Breast epithelium (tissue), 4 donors: Measurements from ENCODE around the gene KRT6B. TPM values are rescaled to one million over a fixed set of nuclear protein-coding genes. Genes with fewer than 3 reads are reported as not detected.
"Not testable (repeated sequence)": the region's sequence is repeated elsewhere in the genome, so short reads cannot be mapped to it uniquely, and the experiment has no call there.

Experiments used
- DNase-seq, 2 donors: peaks; one replicate each; pipeline ENCODE4 v3.0.0-alpha.2; 2019; ENCODE audit warnings: low spot score in 2 of 2
- H3K27ac ChIP-seq, 2 donors: fragments of 200-600 bp; sonication (generic) in 1 of 2; one replicate each; pipeline ENCODE4 v1.5.1; 2016 to 2019; ENCODE audit warnings: mild to moderate bottlenecking in 1 of 2
- H3K27me3 ChIP-seq, 2 donors: fragments of 200-600 bp; sonication (generic) in 1 of 2; one replicate each; pipeline versions ENCODE4 v1.5.1 to v1.6.0; 2017 to 2019; ENCODE audit warnings: control low read depth in 1 of 2, mild to moderate bottlenecking in 1 of 2
- H3K36me3 ChIP-seq: fragments of 200-600 bp; one replicate; pipeline ENCODE4 v1.5.1; 2019
- H3K4me1 ChIP-seq, 2 donors: fragments of 200-600 bp; sonication (generic); one replicate each; pipeline ENCODE4 v1.5.1; 2016 to 2019; ENCODE audit warnings: control low read depth in 1 of 2
- H3K4me3 ChIP-seq, 3 donors: fragments of 200-600 bp; sonication (generic); 1 replicate in 2 of 3; 2 replicates in 1 of 3; pipeline ENCODE4 v1.5.1; 2016 to 2019; ENCODE audit warnings: mild to moderate bottlenecking in 3 of 3, moderate library complexity in 2 of 3
- H3K9me3 ChIP-seq, 2 donors: fragments of 200-600 bp; sonication (generic) in 1 of 2; one replicate each; pipeline ENCODE4 v1.5.1; 2016 to 2019; ENCODE audit warnings: control low read depth in 1 of 2
- CTCF ChIP-seq, 3 donors: fragments of 450-650 bp; IDR thresholded peaks; one replicate each; pipeline ENCODE4 v1.5.1; 2016 to 2017; ENCODE audit warnings: antibody characterized with exemption in 3 of 3, mild to moderate bottlenecking in 3 of 3, moderate library complexity in 3 of 3
- POLR2A ChIP-seq: fragments of 450-650 bp; IDR thresholded peaks from one replicate; pipeline ENCODE4 v1.6.1; 2016; ENCODE audit warnings: antibody characterized with exemption, mild to moderate bottlenecking, moderate library complexity
- POLR2AphosphoS5 ChIP-seq, 3 donors: sonication (generic); formaldehyde crosslinking; IDR thresholded peaks; one replicate each; pipeline ENCODE4 v1.6.1; 2017; ENCODE audit warnings: antibody characterized with exemption in 3 of 3
- intact Hi-C: fragments of 100-400 bp; cut with DNase I; formaldehyde crosslinking; loops from one replicate; pipeline ENCODE4 v1.15.1; 2023; ENCODE audit warnings: low total_unique reads
- total RNA-seq, 3 donors: library from RNA; depleted of rRNA; stranded (reverse); fragments of >200 nt; gene quantifications; one replicate each; pipeline ENCODE4 v1.1.0, GENCODE V29; 2016

The KRT6B gene
- total RNA-seq, 3 donors from 2014 or later, result 42.0 to 69.2 TPM; not detected in 1

- H3K27ac ChIP-seq, result no peak overlapping the region
- H3K36me3 ChIP-seq, result no peaks in the 10 kb centered on the region
- peaks cover 0 to 5% of the 10 kb centered on the region in 2 donors for H3K27me3 ChIP-seq
- no peaks in the 10 kb centered on the region for H3K9me3 ChIP-seq
- TF ChIP-seq POLR2A (no peak), CTCF (IDR thresholded peaks at IDR 0.05) (no peak), POLR2AphosphoS5 (IDR thresholded peaks at IDR 0.05) (no peak)
- peaks cover 0 to under 1% of the 10 kb centered on the region in 2 donors for H3K4me1 ChIP-seq
- no peak overlapping the region for H3K4me3 ChIP-seq
- intact Hi-C loops, result no loop called here
- no peak for DNase-seq
Measured at GRCh38 chr12:52488736-52489135, 36.8 kb upstream of the KRT6B start.

- H3K27me3 ChIP-seq, H3K9me3 ChIP-seq, intact Hi-C loops, H3K36me3 ChIP-seq, H3K4me1 ChIP-seq, DNase-seq, H3K4me3 ChIP-seq, H3K27ac ChIP-seq: not testable (repeated sequence)
Measured at GRCh38 chr12:52487744-52488443, 35.9 kb upstream of the KRT6B start.

GRCh38 chr12:52487211-52487610, 35.3 kb upstream of the KRT6B start:
- no peak overlapping the region for H3K4me3 ChIP-seq
- H3K4me1 ChIP-seq, result no peaks in the 10 kb centered on the region
- TF ChIP-seq CTCF (IDR thresholded peaks at IDR 0.05) (no peak), POLR2AphosphoS5 (IDR thresholded peaks at IDR 0.05) (no peak), POLR2A (no peak)
- H3K27ac ChIP-seq, result no peak overlapping the region
- intact Hi-C loops, result no loop called here
- peaks cover 0 to 5% of the 10 kb centered on the region in 2 donors for H3K27me3 ChIP-seq
- no peaks in the 10 kb centered on the region for H3K36me3 ChIP-seq
- H3K9me3 ChIP-seq, result no peaks in the 10 kb centered on the region
- DNase-seq, result no peak

- H3K27me3 ChIP-seq, result peaks cover 0 to 4% of the 10 kb centered on the region in 2 donors
Measured at GRCh38 chr12:52486166-52487105, 34.5 kb upstream of the KRT6B start.

GRCh38 chr12:52480073-52480472, 28.1 kb upstream of the KRT6B start:
- intact Hi-C loops, result no loop called here

More at GRCh38 chr12:52486166-52487105, 34.5 kb upstream of the KRT6B start:
- Histone ChIP-seq H3K4me1 (no peaks in the 10 kb centered on the region), H3K27ac (no peak overlapping the region), H3K4me3 (no peak overlapping the region), H3K36me3 (no peaks in the 10 kb centered on the region), H3K9me3 (no peaks in the 10 kb centered on the region)
- no peak for TF ChIP-seq POLR2A
- TF ChIP-seq POLR2AphosphoS5 (IDR thresholded peaks at IDR 0.05), result no peak
- TF ChIP-seq CTCF (IDR thresholded peaks at IDR 0.05), result no peak
- intact Hi-C loops, result no loop called here
- DNase-seq, result no peak

More at GRCh38 chr12:52480073-52480472, 28.1 kb upstream of the KRT6B start:
- Histone ChIP-seq H3K27me3 (no peaks in the 10 kb centered on the region), H3K36me3 (no peaks in the 10 kb centered on the region), H3K27ac (no peak overlapping the region), H3K4me1 (no peaks in the 10 kb centered on the region), H3K9me3 (no peaks in the 10 kb centered on the region), H3K4me3 (no peak overlapping the region)
- TF ChIP-seq POLR2A (no peak), POLR2AphosphoS5 (IDR thresholded peaks at IDR 0.05) (no peak), CTCF (IDR thresholded peaks at IDR 0.05) (no peak)
- DNase-seq, result no peak
